ENCODE data around the gene BCAR3.

DNA sequence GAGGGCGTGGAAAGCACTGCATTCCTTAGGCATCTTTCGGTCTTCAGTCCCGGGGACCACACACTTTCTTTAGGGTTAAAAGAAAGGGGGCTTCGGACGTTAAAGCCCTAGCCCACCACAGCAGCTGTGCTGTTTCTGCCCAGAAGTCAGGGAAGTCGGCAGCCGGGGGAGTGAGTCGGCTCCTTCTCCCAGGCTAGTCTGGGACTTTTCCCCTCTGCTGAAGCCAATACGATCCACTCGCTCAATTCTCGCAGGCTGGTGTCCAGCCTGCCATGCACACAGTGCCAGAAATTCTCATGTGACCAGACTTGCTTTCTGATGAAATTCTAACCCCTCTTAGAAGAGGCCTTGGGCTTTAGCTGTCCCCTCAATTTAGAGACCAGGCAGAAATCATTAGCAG is 67.7 kb downstream of the BCAR3 start:
- no peak for TF ChIP-seq CTCF (IDR thresholded peaks at IDR 0.05)
- no peak for TF ChIP-seq REST (IDR thresholded peaks at IDR 0.05; ENCODE audit: insufficient read depth in 1 of 2, low read depth in 2 of 2, low read length in 1 of 2)
- TF ChIP-seq POLR2AphosphoS5 (IDR thresholded peaks at IDR 0.05; ENCODE audit: low read depth, low read length) = no peak

Measured in Panc1 (cell line).